Renal cortical epithelial cell (primary cell): ENCODE results near the gene ZCCHC14. TPM values are rescaled to one million over a fixed set of nuclear protein-coding genes. Genes with fewer than 3 reads are reported as not detected.
"Not testable (repeated sequence)": the region's sequence is repeated elsewhere in the genome, so short reads cannot be mapped to it uniquely, and the experiment has no call there.

Experiments used
- DNase-seq: peaks from one replicate; pipeline ENCODE4 v3.0.0-alpha.2; 2011; ENCODE audit warnings: low read depth
- total RNA-seq: library from RNA; depleted of rRNA; stranded (reverse); fragments of >200 nt; gene quantifications from 2 replicates; pipeline ENCODE4 v1.2.3, GENCODE V29; 2014

The ZCCHC14 gene
- total RNA-seq, 1 donor from 2014 or later, result 24.8 TPM

DNA sequence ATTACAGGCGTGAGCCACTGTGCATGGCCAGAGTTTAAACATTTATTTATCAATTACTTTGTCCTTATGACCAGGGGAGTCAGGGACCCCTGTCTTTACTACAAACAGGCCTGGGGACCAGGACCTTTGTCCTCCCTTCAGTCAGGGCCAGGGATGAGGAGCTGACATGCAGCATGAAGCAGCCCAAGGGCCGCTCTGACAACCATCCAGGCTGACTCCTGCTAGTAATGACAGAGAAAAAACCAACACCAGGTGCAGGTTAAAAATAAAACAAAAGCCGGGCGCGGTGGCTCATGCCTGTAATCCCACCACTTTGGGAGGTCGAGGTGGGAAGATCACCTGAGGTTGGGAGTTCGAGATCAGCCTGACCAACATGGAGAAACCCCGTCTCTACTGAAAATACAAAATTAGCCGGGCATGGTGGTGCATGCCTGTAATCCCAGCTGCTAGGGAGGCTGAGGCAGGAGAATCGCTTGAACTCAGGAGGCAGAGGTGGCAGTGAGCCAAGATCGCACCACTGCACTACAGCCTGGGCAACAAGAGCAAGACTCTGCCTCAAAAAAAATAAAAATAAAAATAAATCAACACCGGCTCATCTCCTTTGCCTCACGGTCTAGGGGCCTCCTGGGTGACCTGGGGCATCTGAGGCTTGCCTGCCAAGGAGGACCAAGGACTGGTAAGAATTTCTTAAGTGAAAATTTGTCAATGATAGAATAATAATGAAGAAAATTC is 129.8 kb downstream of the ZCCHC14 start:
- not testable (repeated sequence) for DNase-seq

DNA sequence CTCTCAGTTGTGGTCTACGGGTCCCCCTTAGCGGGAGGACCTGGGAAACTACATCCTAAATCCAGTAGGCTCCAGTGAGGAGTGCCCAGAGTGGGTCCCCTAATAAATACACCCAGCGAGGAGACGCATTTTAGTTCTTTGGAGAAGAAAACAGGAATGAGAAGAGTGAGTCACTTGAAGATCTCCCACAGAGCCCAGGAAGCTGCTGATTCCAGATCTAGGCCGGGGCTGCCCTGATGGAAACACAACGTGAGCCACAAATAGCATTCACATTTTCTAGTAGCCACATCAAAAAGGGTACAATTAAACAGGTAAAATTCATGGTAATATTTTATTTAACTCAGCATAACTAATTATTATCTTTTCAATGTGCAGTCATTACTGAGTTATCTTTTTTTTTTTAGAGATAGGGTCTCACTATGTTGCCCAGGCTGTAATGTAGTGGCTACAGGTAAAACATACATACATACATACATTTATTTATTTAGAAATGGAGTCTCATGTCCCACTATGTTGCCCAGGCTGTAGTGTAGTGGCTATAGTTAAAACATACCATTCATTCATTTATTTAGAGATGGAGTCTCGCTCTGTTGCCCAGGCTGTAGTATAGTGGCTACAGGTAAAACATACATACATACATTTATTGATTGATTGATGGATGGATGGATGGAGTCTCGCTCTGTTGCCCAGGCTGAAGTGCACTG is 130.8 kb downstream of the ZCCHC14 start:
- no peak for DNase-seq

DNA sequence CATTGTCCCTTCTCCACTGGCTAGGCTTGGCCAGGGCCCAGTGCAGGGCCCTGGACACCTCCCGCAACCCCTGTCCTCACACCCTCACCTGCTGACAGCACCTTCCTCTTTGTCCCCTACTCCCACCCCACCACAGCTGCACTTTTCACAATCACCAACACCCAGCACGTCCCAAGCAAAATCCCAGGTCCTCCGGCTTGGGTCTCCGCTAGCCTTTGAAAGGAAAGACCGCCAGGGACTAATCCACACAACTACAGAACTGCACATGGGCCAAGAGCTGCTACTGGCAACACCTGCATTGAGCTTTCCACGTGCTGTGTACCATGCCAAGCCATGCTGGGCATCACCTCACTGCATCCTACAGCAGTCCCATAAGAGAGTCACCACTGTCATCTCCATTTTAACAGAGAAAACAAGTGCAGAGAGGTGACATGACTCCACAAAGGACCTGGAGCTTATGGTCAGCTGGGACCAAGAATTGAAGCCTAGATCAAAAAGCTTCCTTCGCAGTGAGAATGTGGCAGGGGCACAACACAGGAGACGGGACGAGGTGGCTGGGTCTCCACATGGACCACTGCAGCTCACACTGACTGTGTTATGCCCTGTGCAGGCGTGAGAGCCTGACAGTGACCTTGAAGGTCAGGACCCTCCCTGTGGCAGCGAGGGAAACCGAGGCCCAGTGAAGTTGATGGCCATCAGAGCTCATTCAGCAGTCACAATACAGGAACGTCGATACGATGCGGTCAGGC is 131.8 kb downstream of the ZCCHC14 start:
- DNase-seq, result no peak

DNA sequence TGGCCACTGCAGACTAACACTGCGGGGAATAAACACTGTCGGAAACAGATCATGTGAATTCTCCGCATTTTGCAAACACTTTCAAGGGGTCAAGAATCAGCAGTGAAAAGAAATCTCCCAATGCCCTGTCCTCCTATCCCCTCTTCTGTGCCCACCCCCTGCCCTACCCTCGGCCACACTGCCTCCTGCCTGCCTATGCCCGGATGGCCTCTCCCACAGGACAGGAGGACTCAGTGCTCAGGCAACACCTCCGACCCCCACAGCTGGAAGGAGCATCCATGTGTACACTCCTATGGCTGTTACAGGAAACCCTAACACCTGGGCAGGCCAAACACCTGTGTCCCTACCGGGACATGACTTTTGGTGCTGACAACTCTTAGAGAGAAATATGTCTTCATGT is 133.7 kb downstream of the ZCCHC14 start:
- DNase-seq, result no peak

DNA sequence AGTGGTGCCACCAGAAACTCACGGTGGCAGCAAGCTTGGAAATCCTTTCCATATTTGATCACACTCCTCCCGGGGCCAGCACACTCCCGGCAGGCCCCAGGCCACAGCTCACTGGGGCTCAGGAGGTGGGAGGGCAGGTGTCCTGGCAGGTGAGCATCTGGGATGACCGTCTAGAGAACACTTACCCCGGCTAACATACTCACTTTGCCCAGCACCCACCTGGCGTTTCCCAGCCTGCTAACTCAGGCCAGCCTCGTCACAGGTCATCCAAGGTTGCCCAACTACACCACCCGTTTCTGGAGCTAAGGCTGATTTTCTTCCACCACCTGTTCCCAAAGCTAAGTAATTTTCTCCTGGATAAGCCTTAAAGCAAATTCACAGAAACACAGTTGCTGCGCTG is 134.1 kb downstream of the ZCCHC14 start:
- no peak for DNase-seq

DNA sequence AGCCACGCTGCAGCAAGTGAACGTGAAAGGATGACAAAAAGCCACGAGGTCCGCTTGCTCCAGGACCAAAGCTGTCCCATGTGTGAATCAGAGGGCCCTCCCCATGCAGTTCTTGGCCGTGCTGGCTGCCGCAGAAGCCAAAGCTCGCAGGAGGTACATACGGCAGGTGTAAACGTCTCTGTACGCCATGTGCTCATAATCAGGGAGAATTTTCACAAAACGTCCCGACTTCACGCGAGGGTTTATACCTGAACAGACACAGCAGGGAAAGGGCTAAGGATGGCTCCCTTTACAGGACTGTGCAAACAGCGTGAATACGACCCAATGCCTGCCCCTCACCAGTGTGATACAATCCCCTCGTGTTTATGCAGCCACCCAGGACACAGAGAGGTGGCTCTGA is 134.6 kb downstream of the ZCCHC14 start:
- no peak for DNase-seq

DNA sequence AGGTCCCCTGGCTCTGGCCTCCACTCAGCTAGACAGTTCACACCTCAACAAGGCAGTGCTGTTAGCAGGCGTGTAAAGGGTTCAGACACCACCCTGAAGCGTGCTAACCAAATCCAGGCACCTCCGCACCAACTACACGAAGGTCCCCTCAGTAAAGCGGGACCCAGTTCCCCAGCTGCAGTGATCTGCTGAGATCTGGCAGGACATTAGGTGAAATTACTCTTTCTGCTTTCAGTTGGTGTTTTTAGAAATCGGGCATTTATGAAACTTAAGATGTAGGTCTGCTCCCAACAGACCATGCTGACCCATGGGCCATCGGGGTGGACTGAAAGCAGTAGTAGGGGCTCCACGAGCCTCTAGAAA is 136.4 kb downstream of the ZCCHC14 start:
- no peak for DNase-seq

Other genes starting within 250 kb of the ZCCHC14 start
- gene C16orf95, start 175.6 kb downstream of the ZCCHC14 start, total RNA-seq, result 3.4 and 3.8 TPM in 2 replicates
- 26.3 and 26.7 TPM in 2 replicates for gene FBXO31, start 109.2 kb downstream of the ZCCHC14 start, total RNA-seq
- gene MAP1LC3B, start 100.7 kb downstream of the ZCCHC14 start, total RNA-seq, result 25.7 and 76.1 TPM in 2 replicates
- gene JPH3, start 109.5 kb upstream of the ZCCHC14 start, total RNA-seq, result 0.35 and 0.50 TPM in 2 replicates